OCI-LY7 (cell line): ENCODE measurements around the gene EIF3L. TPM values are rescaled to one million over a fixed set of nuclear protein-coding genes. Genes with fewer than 3 reads are reported as not detected.

Source experiments
- BruUV-seq: library from RNA; stranded (reverse); fragments of 400-500 nt; replicated peaks from 2 replicates; lab custom pipeline; 2021; lab: Mats Ljungman, UMichigan
- CTCF ChIA-PET: fragments of 300-600 bp; sonication (Branson Sonifier 250); formaldehyde crosslinking; loops from one replicate; lab custom pipeline; 2022; ENCODE audit warnings: antibody characterized with exemption; ENCODE audit not compliant: unreplicated experiment; lab: Charles Lee
- POLR2A ChIA-PET: fragments of 300-600 bp; sonication (Branson Sonifier 250); formaldehyde crosslinking; loops from one replicate; lab custom pipeline; 2022; ENCODE audit warnings: antibody characterized with exemption; lab: Charles Lee
- DNase-seq: peaks from one replicate; pipeline ENCODE4 v3.0.0-alpha.2; 2015; ENCODE audit warnings: low spot score
- H2AFZ ChIP-seq: fragments of 200-600 bp; sonication (generic), shearing (Covaris generic); 2 replicates; pipeline ENCODE4 v1.6.1; 2014; ENCODE audit warnings: mild to moderate bottlenecking, antibody characterized with exemption, low read length, moderate library complexity
- H3K27ac ChIP-seq: fragments of 200-600 bp; sonication (generic); 2 replicates; pipeline ENCODE4 v1.5.1; 2014; ENCODE audit warnings: mixed run types, low read depth, mild to moderate bottlenecking, moderate library complexity, low read length, inconsistent platforms; ENCODE audit not compliant: poor library complexity, severe bottlenecking
- H3K36me3 ChIP-seq: fragments of 200-600 bp; sonication (generic); 2 replicates; pipeline ENCODE4 v1.6.1; 2014; ENCODE audit warnings: mild to moderate bottlenecking, antibody characterized with exemption, low read length, moderate library complexity, mixed read lengths; ENCODE audit not compliant: insufficient read depth
- H3K4me1 ChIP-seq: fragments of 200-600 bp; sonication (generic); 2 replicates; pipeline ENCODE4 v1.5.1; 2014; ENCODE audit warnings: mild to moderate bottlenecking, low read length; ENCODE audit not compliant: insufficient read depth, poor library complexity, severe bottlenecking
- H3K4me2 ChIP-seq: fragments of 200-600 bp; sonication (generic); 2 replicates; pipeline ENCODE4 v1.6.1; 2014; ENCODE audit warnings: mild to moderate bottlenecking, low read length
- H3K4me3 ChIP-seq: fragments of 200-600 bp; sonication (generic); 2 replicates; pipeline ENCODE4 v1.5.1; 2014; ENCODE audit warnings: mild to moderate bottlenecking, low read depth, low read length; ENCODE audit not compliant: poor library complexity, severe bottlenecking
- H3K79me2 ChIP-seq: fragments of 200-600 bp; sonication (generic); 2 replicates; pipeline ENCODE4 v1.6.1; 2016; ENCODE audit warnings: low read depth, mild to moderate bottlenecking, low read length, moderate library complexity, mixed read lengths; ENCODE audit not compliant: insufficient read depth
- H3K9me2 ChIP-seq: fragments of 200-600 bp; sonication (generic); 2 replicates; pipeline ENCODE4 v1.6.1; 2016; ENCODE audit warnings: mild to moderate bottlenecking, low read length, mixed read lengths; ENCODE audit not compliant: insufficient read depth
- H3K9me3 ChIP-seq: fragments of 200-600 bp; sonication (generic); 2 replicates; pipeline ENCODE4 v1.6.1; 2014; ENCODE audit warnings: mild to moderate bottlenecking, mixed run types, low read length, mixed read lengths
- H4K20me1 ChIP-seq: fragments of 200-600 bp; sonication (generic); 2 replicates; pipeline ENCODE4 v1.6.1; 2014; ENCODE audit warnings: mild to moderate bottlenecking, antibody characterized with exemption, low read length, moderate library complexity, mixed read lengths; ENCODE audit not compliant: insufficient read depth
- EZH2phosphoT487 ChIP-seq: fragments of 200-600 bp; sonication (generic); IDR thresholded peaks from 2 replicates; pipeline ENCODE4 v1.6.1; 2018; ENCODE audit warnings: low read depth, borderline replicate concordance, mild to moderate bottlenecking, mixed run types, antibody characterized with exemption, low read length, moderate library complexity, mixed read lengths
- intact Hi-C: fragments of 100-400 bp; cut with micrococcal nuclease; formaldehyde crosslinking; loops from one replicate; pipeline ENCODE4 v1.10.0; 2022; ENCODE audit not compliant: unreplicated experiment
- total RNA-seq, 2 experiments: library from RNA; depleted of rRNA in 1 of 2; stranded (reverse); fragments of >200 nt in 1 of 2; shearing (Covaris generic) in 1 of 2; gene quantifications; 2 replicates each; pipeline ENCODE4 v1.2.3, GENCODE V29; 2014 to 2022
- TF ChIP-seq, protein P1 (sequence below): fragments of 200-600 bp; sonication (generic); conservative IDR thresholded peaks from 2 replicates; pipeline ENCODE4 v1.5.1; 2014; ENCODE audit warnings: mild to moderate bottlenecking, antibody characterized with exemption, low read length, moderate library complexity, mixed read lengths

EIF3L gene
- total RNA-seq, 2 experiments from 2014 or later = 503 to 596 TPM

GRCh38 chr22:37929390-37929789 is 80.2 kb downstream of the EIF3L start:
- Histone ChIP-seq H3K27ac (no peak overlapping the region), H3K4me3 (no peak overlapping the region), H3K4me2 (no peak overlapping the region), H2AFZ (no peak overlapping the region), H3K36me3 (peaks cover 6% of the 10 kb centered on the region; the same call in 1 of the 2 replicates), H3K9me3 (no peaks in the 10 kb centered on the region), H3K4me1 (peaks cover 32% of the 10 kb centered on the region), H3K79me2 (no peaks in the 10 kb centered on the region), H3K9me2 (no peaks in the 10 kb centered on the region), H4K20me1 (no peaks in the 10 kb centered on the region)
- CTCF ChIA-PET = no interaction called here
- BruUV-seq = no TSS peak
- intact Hi-C loops = no loop called here
- TF ChIP-seq, protein P1, sequence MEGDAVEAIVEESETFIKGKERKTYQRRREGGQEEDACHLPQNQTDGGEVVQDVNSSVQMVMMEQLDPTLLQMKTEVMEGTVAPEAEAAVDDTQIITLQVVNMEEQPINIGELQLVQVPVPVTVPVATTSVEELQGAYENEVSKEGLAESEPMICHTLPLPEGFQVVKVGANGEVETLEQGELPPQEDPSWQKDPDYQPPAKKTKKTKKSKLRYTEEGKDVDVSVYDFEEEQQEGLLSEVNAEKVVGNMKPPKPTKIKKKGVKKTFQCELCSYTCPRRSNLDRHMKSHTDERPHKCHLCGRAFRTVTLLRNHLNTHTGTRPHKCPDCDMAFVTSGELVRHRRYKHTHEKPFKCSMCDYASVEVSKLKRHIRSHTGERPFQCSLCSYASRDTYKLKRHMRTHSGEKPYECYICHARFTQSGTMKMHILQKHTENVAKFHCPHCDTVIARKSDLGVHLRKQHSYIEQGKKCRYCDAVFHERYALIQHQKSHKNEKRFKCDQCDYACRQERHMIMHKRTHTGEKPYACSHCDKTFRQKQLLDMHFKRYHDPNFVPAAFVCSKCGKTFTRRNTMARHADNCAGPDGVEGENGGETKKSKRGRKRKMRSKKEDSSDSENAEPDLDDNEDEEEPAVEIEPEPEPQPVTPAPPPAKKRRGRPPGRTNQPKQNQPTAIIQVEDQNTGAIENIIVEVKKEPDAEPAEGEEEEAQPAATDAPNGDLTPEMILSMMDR = no peak
- TF ChIP-seq EZH2phosphoT487 = no peak
- POLR2A ChIA-PET = no interaction called here
- no peak for DNase-seq

GRCh38 chr22:37930270-37930951 is 81.2 kb downstream of the EIF3L start:
- no TSS peak for BruUV-seq
- H2AFZ ChIP-seq = no peak overlapping the region
- POLR2A ChIA-PET = no interaction called here
- no peaks in the 10 kb centered on the region for H3K79me2 ChIP-seq
- H3K4me3 ChIP-seq = no peak overlapping the region
- peaks cover 32% of the 10 kb centered on the region for H3K4me1 ChIP-seq
- H3K9me2 ChIP-seq = no peaks in the 10 kb centered on the region
- no peaks in the 10 kb centered on the region for H3K9me3 ChIP-seq
- H3K36me3 ChIP-seq = peaks cover 6% of the 10 kb centered on the region; the same call in 1 of the 2 replicates
- DNase-seq = peak; percentile 49
- H4K20me1 ChIP-seq = no peaks in the 10 kb centered on the region
- intact Hi-C loops = no loop called here
- no peak overlapping the region for H3K4me2 ChIP-seq
- H3K27ac ChIP-seq = no peak overlapping the region
- TF ChIP-seq EZH2phosphoT487 = no peak
- TF ChIP-seq, protein P1 = peak; percentile 74
- CTCF ChIA-PET = no interaction called here

- Histone ChIP-seq H3K4me1 (peaks cover 32% of the 10 kb centered on the region), H3K9me2 (no peaks in the 10 kb centered on the region), H4K20me1 (no peaks in the 10 kb centered on the region), H3K79me2 (no peaks in the 10 kb centered on the region), H3K4me2 (peak overlapping the region; percentile 27; the same call in 1 of the 2 replicates), H3K27ac (peak overlapping the region; percentile 19), H3K36me3 (peaks cover 1% of the 10 kb centered on the region; the same call in 1 of the 2 replicates), H3K4me3 (no peak overlapping the region), H2AFZ (no peak overlapping the region), H3K9me3 (no peaks in the 10 kb centered on the region)
- ChIA-PET POLR2A (no interaction called here), CTCF (no interaction called here)
- no peak for TF ChIP-seq EZH2phosphoT487
- TF ChIP-seq, protein P1 = peak; percentile 35; the same call in 1 of the 2 replicates
- no peak for DNase-seq
- no TSS peak for BruUV-seq
- intact Hi-C loops = no loop called here
These were observed 81.8 kb downstream of the EIF3L start for GRCh38 chr22:37930952-37931440.
